Smooth muscle cell (in vitro differentiated cells): ENCODE results near the gene TBX1. TPM values are rescaled to one million over a fixed set of nuclear protein-coding genes. Genes with fewer than 3 reads are reported as not detected.

Experiments used
- DNase-seq: peaks from one replicate; lab custom pipeline; 2025; ENCODE audit not compliant: unreplicated experiment; lab: John Stamatoyannopoulos, UW
- H2AFZ ChIP-seq: fragments of 200-600 bp; sonication (generic); 2 replicates; pipeline ENCODE4 v1.6.0; 2016; ENCODE audit warnings: antibody characterized with exemption, low read depth, mild to moderate bottlenecking
- H3F3A ChIP-seq: fragments of 200-600 bp; sonication (generic); 2 replicates; pipeline ENCODE4 v1.6.0; 2017; ENCODE audit warnings: antibody characterized with exemption, low read depth
- H3K27ac ChIP-seq: fragments of 200-600 bp; sonication (generic); 2 replicates; pipeline ENCODE4 v1.5.1; 2016; ENCODE audit warnings: low read depth, mild to moderate bottlenecking
- H3K27me3 ChIP-seq: fragments of 200-600 bp; sonication (generic); 2 replicates; pipeline ENCODE4 v1.6.1; 2016; ENCODE audit warnings: low read depth, mild to moderate bottlenecking
- H3K36me3 ChIP-seq: fragments of 200-600 bp; sonication (generic); 2 replicates; pipeline ENCODE4 v1.5.1; 2016; ENCODE audit warnings: low read depth
- H3K4me1 ChIP-seq: fragments of 200-600 bp; sonication (generic); 2 replicates; pipeline ENCODE4 v1.5.1; 2016; ENCODE audit warnings: low read depth
- H3K4me2 ChIP-seq: fragments of 200-600 bp; sonication (generic); 2 replicates; pipeline ENCODE4 v1.6.0; 2016; ENCODE audit warnings: mild to moderate bottlenecking
- H3K4me3 ChIP-seq: fragments of 200-600 bp; sonication (generic); 2 replicates; pipeline ENCODE4 v1.5.1; 2016; ENCODE audit warnings: mild to moderate bottlenecking
- H3K79me2 ChIP-seq: fragments of 200-600 bp; sonication (generic); 2 replicates; pipeline ENCODE4 v1.6.0; 2016; ENCODE audit warnings: low read depth, mild to moderate bottlenecking
- H3K9ac ChIP-seq: fragments of 200-600 bp; sonication (generic); 2 replicates; pipeline ENCODE4 v1.6.0; 2016; ENCODE audit warnings: low read depth
- H3K9me3 ChIP-seq: fragments of 200-600 bp; sonication (generic); replicated peaks from 2 replicates; pipeline ENCODE4 v1.5.1; 2016; ENCODE audit warnings: low read depth
- H4K20me1 ChIP-seq: fragments of 200-600 bp; sonication (generic); 2 replicates; pipeline ENCODE4 v1.6.0; 2016; ENCODE audit warnings: low read depth
- WGBS: methylation state at CpG from one replicate; pipeline ENCODE4 v1.1.7; 2016; ENCODE audit warnings: low lambda C conversion rate; 5-methylcytosine and 5-hydroxymethylcytosine counted together
- polyA plus RNA-seq: library from polyadenylated mRNA; unstranded; fragments of >200 nt; fragmentation: Nextera tagmentation; extraction: Ambion mirVana; gene quantifications from 2 replicates; pipeline ENCODE4 v1.2.1, GENCODE V29; 2016
- total RNA-seq: library from RNA; depleted of rRNA; stranded (reverse); fragments of >200 nt; gene quantifications from 2 replicates; pipeline ENCODE4 v1.2.3, GENCODE V29; 2014
- TF ChIP-seq, protein P1 (sequence below): fragments of 200-600 bp; sonication (generic); IDR thresholded peaks from 2 replicates; pipeline ENCODE4 v1.5.1; 2017; ENCODE audit warnings: borderline replicate concordance, mild to moderate bottlenecking, antibody characterized with exemption; ENCODE audit not compliant: insufficient read depth, poor library complexity, severe bottlenecking

TBX1 gene
- total and polyA plus RNA-seq, 2 experiments from 2014 or later = not detected

DNA sequence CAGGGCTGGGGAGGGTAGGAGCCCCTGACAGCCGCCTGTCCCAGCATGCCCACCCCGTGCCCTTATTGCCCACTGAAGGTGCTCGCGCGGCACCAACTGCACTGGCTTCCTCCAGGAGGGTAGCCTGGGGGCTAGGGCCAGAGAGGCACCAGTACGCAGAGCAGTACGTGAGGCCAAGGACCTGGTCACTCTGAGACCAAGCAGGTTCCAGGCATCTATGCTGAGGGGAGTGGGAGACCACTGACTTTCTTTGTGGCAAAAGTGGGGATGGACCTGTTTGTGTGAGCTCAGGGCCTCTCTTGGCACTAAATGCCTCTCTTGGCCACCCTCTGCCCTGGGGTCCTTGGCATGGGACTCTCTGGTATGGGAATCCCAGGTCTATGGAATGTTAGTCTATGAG lies 26.4 kb upstream of the TBX1 start:
- WGBS = 89% methylated on average over 7 of the region's 7 CpGs
- H3K36me3 ChIP-seq = no peaks in the 10 kb centered on the region

DNA sequence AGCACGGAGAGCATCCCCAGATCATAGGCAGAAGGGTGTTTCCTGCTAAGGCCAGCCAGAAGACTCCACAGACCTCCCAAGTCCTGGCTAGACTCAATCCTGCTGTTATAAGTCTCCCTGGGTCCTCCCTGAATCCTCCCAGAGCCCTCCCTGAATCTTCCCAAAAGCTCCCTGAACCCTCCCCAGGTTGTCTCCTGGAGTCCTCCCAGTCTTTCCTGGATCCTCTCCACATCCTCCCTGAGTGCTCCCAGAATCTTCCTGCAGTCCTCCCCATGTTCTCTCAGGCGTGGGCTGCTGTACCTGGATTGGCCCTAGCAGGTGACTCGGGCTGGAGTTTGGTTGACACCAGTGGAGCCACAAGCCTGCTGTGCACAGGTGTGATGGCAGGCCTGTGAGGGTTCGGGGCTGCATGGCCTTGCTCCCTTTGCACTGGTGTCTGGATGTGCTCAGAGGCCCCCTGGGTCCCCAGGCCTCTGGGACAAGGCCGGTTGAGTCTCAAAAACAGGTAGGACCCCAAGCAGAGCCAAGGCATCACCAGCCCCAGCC lies 25.7 kb upstream of the TBX1 start:
- Histone ChIP-seq H3K9me3 (no peaks in the 10 kb centered on the region), H3K79me2 (no peaks in the 10 kb centered on the region), H2AFZ (no peak overlapping the region), H3K4me3 (no peak overlapping the region), H3K27ac (no peak overlapping the region), H3F3A (no peaks in the 10 kb centered on the region), H3K27me3 (peaks cover 5% of the 10 kb centered on the region), H3K4me1 (no peaks in the 10 kb centered on the region), H3K9ac (no peak overlapping the region), H4K20me1 (no peaks in the 10 kb centered on the region), H3K4me2 (no peak overlapping the region), H3K36me3 (no peaks in the 10 kb centered on the region)
- 88% methylated on average over 5 of the region's 5 CpGs for WGBS
- DNase-seq = no peak
- TF ChIP-seq, protein P1, sequence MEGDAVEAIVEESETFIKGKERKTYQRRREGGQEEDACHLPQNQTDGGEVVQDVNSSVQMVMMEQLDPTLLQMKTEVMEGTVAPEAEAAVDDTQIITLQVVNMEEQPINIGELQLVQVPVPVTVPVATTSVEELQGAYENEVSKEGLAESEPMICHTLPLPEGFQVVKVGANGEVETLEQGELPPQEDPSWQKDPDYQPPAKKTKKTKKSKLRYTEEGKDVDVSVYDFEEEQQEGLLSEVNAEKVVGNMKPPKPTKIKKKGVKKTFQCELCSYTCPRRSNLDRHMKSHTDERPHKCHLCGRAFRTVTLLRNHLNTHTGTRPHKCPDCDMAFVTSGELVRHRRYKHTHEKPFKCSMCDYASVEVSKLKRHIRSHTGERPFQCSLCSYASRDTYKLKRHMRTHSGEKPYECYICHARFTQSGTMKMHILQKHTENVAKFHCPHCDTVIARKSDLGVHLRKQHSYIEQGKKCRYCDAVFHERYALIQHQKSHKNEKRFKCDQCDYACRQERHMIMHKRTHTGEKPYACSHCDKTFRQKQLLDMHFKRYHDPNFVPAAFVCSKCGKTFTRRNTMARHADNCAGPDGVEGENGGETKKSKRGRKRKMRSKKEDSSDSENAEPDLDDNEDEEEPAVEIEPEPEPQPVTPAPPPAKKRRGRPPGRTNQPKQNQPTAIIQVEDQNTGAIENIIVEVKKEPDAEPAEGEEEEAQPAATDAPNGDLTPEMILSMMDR = no peak

More for the DNA sequence above, 26.4 kb upstream of the TBX1 start:
- TF ChIP-seq, protein P1 = no peak
- Histone ChIP-seq H3K27me3 (peaks cover 5% of the 10 kb centered on the region), H3K4me2 (no peak overlapping the region), H3K79me2 (no peaks in the 10 kb centered on the region), H3F3A (no peaks in the 10 kb centered on the region), H3K9me3 (no peaks in the 10 kb centered on the region), H3K4me1 (no peaks in the 10 kb centered on the region), H3K4me3 (no peak overlapping the region), H3K9ac (no peak overlapping the region), H3K27ac (no peak overlapping the region), H4K20me1 (no peaks in the 10 kb centered on the region), H2AFZ (no peak overlapping the region)
- no peak for DNase-seq

DNA sequence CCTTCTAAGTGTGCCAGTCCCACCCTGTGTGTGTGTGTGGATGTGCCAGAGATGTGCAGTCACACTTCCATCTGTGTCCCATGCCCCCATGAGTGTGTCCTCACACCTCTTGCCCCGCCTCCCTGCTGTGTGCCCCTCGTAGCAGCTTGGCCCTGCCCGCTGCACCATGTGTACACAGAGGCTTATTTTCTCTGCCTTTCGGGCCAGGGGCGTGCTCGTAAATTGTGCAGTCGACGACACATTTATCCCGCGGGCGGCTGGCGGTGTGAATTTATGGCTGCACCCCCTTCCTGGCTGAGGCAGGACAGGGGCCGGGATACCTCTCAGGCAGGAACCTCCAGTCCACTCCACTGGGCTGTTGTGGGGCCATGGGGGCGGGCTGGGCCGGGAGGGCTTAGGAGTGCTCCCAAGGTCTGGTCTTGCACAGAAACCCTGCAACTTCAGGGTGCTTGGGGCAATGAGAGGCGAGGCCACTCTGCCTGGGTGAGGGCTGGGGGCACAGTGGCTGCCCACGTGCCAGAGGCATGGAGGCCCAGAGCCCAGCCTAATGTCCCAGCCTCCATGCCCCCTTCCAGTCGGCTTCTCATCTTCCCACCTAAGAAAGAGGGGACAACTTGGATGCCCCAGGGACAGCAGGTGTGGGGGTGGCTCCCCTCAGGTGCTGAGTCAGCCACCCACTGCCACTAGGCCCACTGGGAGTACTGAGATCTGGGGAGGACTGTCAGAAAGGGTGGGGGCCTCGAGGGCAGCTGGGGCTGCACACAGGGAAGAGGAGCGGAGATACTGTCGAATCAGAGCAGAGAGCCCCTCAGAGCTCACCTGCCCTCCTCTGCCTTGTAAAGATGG lies 24.7 kb upstream of the TBX1 start:
- Histone ChIP-seq H3K79me2 (no peaks in the 10 kb centered on the region), H3K27ac (no peak overlapping the region), H4K20me1 (no peaks in the 10 kb centered on the region), H3K4me3 (no peak overlapping the region), H3K4me1 (no peaks in the 10 kb centered on the region), H3K27me3 (peaks cover 5% of the 10 kb centered on the region), H3K9me3 (no peaks in the 10 kb centered on the region), H3K36me3 (no peaks in the 10 kb centered on the region), H3K9ac (no peak overlapping the region), H3F3A (no peaks in the 10 kb centered on the region), H3K4me2 (no peak overlapping the region), H2AFZ (no peak overlapping the region)
- TF ChIP-seq, protein P1 = no peak
- 85% methylated on average over 21 of the region's 21 CpGs for WGBS
- no peak for DNase-seq
